HG02588 (cell line): ENCODE results near the gene PYGL.
"Not testable (repeated sequence)": the region's sequence is repeated elsewhere in the genome, so short reads cannot be mapped to it uniquely, and the experiment has no call there.

ENCODE experiments used
- ATAC-seq: cut with Tn5 transposase; IDR thresholded peaks from one replicate; pipeline ENCODE4 v1.9.1; 2021; ENCODE audit warnings: mild to moderate bottlenecking, moderate library complexity; ENCODE audit not compliant: unreplicated experiment

Gene PYGL

GRCh38 chr14:50955373-50956043, 11.2 kb upstream of the PYGL start:
- ATAC-seq = no peak

GRCh38 chr14:50954811-50955372, 10.6 kb upstream of the PYGL start:
- no peak for ATAC-seq

GRCh38 chr14:50953502-50953901, 9.2 kb upstream of the PYGL start:
- no peak for ATAC-seq

GRCh38 chr14:50951032-50951431, 6.7 kb upstream of the PYGL start:
- ATAC-seq = no peak

GRCh38 chr14:50948205-50948604, 3.9 kb upstream of the PYGL start:
- ATAC-seq = no peak

GRCh38 chr14:50947446-50947845, 3.2 kb upstream of the PYGL start:
- ATAC-seq = no peak

- no peak for ATAC-seq
Measured at GRCh38 chr14:50946234-50946935, 2.1 kb upstream of the PYGL start.

- ATAC-seq = no peak
Measured at GRCh38 chr14:50944647-50945413, 547 bp upstream of the PYGL start.

GRCh38 chr14:50943261-50943942, 881 bp downstream of the PYGL start:
- no peak for ATAC-seq

GRCh38 chr14:50941638-50942037, 2.6 kb downstream of the PYGL start:
- not testable (repeated sequence) for ATAC-seq

- ATAC-seq = no peak
Measured at GRCh38 chr14:50941151-50941550, 3.1 kb downstream of the PYGL start.

- no peak for ATAC-seq
Measured at GRCh38 chr14:50937800-50938199, 6.5 kb downstream of the PYGL start.

GRCh38 chr14:50937325-50937724, 7.0 kb downstream of the PYGL start:
- ATAC-seq = no peak

- ATAC-seq = no peak
Measured at GRCh38 chr14:50936882-50937281, 7.4 kb downstream of the PYGL start.

- no peak for ATAC-seq
Measured at GRCh38 chr14:50936016-50936340, 8.3 kb downstream of the PYGL start.

- no peak for ATAC-seq
Measured at GRCh38 chr14:50935126-50936015, 8.9 kb downstream of the PYGL start.

- no peak for ATAC-seq
Measured at GRCh38 chr14:50932592-50933495, 11.4 kb downstream of the PYGL start.

- no peak for ATAC-seq
Measured at GRCh38 chr14:50932156-50932555, 12.1 kb downstream of the PYGL start.

- ATAC-seq = no peak
Measured at GRCh38 chr14:50931559-50931958, 12.7 kb downstream of the PYGL start.
